WTC11 (cell line): ENCODE measurements around the gene ASB1. TPM values are rescaled to one million over a fixed set of nuclear protein-coding genes. Genes with fewer than 3 reads are reported as not detected.

ENCODE experiments used
- ATAC-seq: fragments of 200-7000 bp; cut with Tn5 transposase; 2 replicates; pipeline ENCODE4 v1.10.0; 2021; ENCODE audit warnings: mild to moderate bottlenecking, moderate library complexity
- CTCF ChIA-PET: fragments of 300-600 bp; sonication (Branson Sonifier 250); formaldehyde crosslinking; loops from one replicate; lab custom pipeline; 2021; ENCODE audit warnings: antibody characterized with exemption; lab: Charles Lee
- POLR2A ChIA-PET: fragments of 350-600 bp; sonication (Branson Sonifier 250); formaldehyde crosslinking; loops from one replicate; lab custom pipeline; 2021; ENCODE audit warnings: antibody characterized with exemption; lab: Charles Lee
- DNase-seq: peaks from one replicate; pipeline ENCODE4 v3.0.0; 2021; ENCODE audit warnings: low spot score
- H3K27ac Mint-ChIP-seq: 2 replicates; pipeline ENCODE4 v1.8.0; 2021; ENCODE audit warnings: mixed read lengths
- H3K27me3 Mint-ChIP-seq: 2 replicates; pipeline ENCODE4 v1.8.0; 2021; ENCODE audit warnings: low read depth, mild to moderate bottlenecking, moderate library complexity, mixed read lengths
- H3K36me3 Mint-ChIP-seq: 2 replicates; pipeline ENCODE4 v1.8.0; 2021; ENCODE audit warnings: mixed read lengths
- H3K4me1 Mint-ChIP-seq: 2 replicates; pipeline ENCODE4 v1.8.0; 2022; ENCODE audit warnings: mixed read lengths
- H3K4me3 Mint-ChIP-seq: 2 replicates; pipeline ENCODE4 v1.8.0; 2021; ENCODE audit warnings: mild to moderate bottlenecking, moderate library complexity, mixed read lengths
- H3K9me3 Mint-ChIP-seq: 2 replicates; pipeline ENCODE4 v1.8.0; 2021; ENCODE audit warnings: mixed read lengths
- CBFB ChIP-seq: sonication (generic); formaldehyde crosslinking; IDR thresholded peaks from 2 replicates; pipeline ENCODE4 v1.8.1; 2022; ENCODE audit warnings: mild to moderate bottlenecking, low read depth, missing genetic modification reagents
- ESRRA ChIP-seq: sonication (generic); formaldehyde crosslinking; IDR thresholded peaks from 2 replicates; pipeline ENCODE4 v1.8.1; 2022; ENCODE audit warnings: mild to moderate bottlenecking, missing genetic modification reagents, borderline replicate concordance
- JAZF1 ChIP-seq: fragments of 250-450 bp; sonication (Bioruptor Pico); IDR thresholded peaks from 2 replicates; pipeline ENCODE4 v1.9.0; 2021; ENCODE audit warnings: moderate library complexity, mild to moderate bottlenecking, inconsistent platforms
- NR2C2 ChIP-seq: sonication (generic); formaldehyde crosslinking; IDR thresholded peaks from 2 replicates; pipeline ENCODE4 v1.8.0; 2022; ENCODE audit warnings: mild to moderate bottlenecking, missing genetic modification reagents
- SOX15 ChIP-seq: fragments of 250-450 bp; sonication (Bioruptor Pico); IDR thresholded peaks from 2 replicates; pipeline ENCODE4 v1.9.0; 2021; ENCODE audit warnings: mild to moderate bottlenecking
- TEAD1 ChIP-seq: sonication (generic); formaldehyde crosslinking; IDR thresholded peaks from 2 replicates; pipeline ENCODE4 v1.8.0; 2022; ENCODE audit warnings: mild to moderate bottlenecking, missing genetic modification reagents
- ZBTB21 ChIP-seq: sonication (generic); formaldehyde crosslinking; IDR thresholded peaks from 2 replicates; pipeline ENCODE4 v1.8.1; 2023; ENCODE audit warnings: mild to moderate bottlenecking, missing genetic modification reagents, borderline replicate concordance
- ZNF138 ChIP-seq: sonication (generic); formaldehyde crosslinking; conservative IDR thresholded peaks from 2 replicates; pipeline ENCODE4 v1.8.1; 2022; ENCODE audit warnings: mild to moderate bottlenecking, moderate library complexity, missing genetic modification reagents
- ZNF416 ChIP-seq: fragments of 250-450 bp; sonication (Bioruptor Pico); IDR thresholded peaks from 2 replicates; pipeline ENCODE4 v1.9.0; 2021; ENCODE audit warnings: mild to moderate bottlenecking, inconsistent platforms
- total RNA-seq: library from RNA; stranded (reverse); gene quantifications from 3 replicates; pipeline ENCODE4 v1.2.3, GENCODE V29; 2021
- TF ChIP-seq, protein P1 (sequence below): sonication (generic); formaldehyde crosslinking; IDR thresholded peaks from 2 replicates; pipeline ENCODE4 v1.8.1; 2023; ENCODE audit warnings: mild to moderate bottlenecking, missing genetic modification reagents, moderate library complexity
- TF ChIP-seq, protein P2 (sequence below): sonication (generic); formaldehyde crosslinking; IDR thresholded peaks from 2 replicates; pipeline ENCODE4 v1.8.0; 2022; ENCODE audit warnings: missing genetic modification reagents
- TF ChIP-seq, protein P3 (sequence below): fragments of 250-450 bp; sonication (Bioruptor Pico); IDR thresholded peaks from 2 replicates; pipeline ENCODE4 v2.1.2; 2022; ENCODE audit warnings: mild to moderate bottlenecking, moderate library complexity
- TF ChIP-seq, protein P4 (sequence below): sonication (generic); formaldehyde crosslinking; IDR thresholded peaks from 2 replicates; pipeline ENCODE4 v1.8.0; 2023; ENCODE audit warnings: mild to moderate bottlenecking, missing genetic modification reagents
- TF ChIP-seq, protein P5 (sequence below): sonication (generic); formaldehyde crosslinking; conservative IDR thresholded peaks from 2 replicates; pipeline ENCODE4 v1.8.1; 2023; ENCODE audit warnings: mild to moderate bottlenecking, low read depth, missing genetic modification reagents, moderate library complexity
- TF ChIP-seq, protein P6 (sequence below): sonication (generic); formaldehyde crosslinking; IDR thresholded peaks from 2 replicates; pipeline ENCODE4 v1.8.1; 2022; ENCODE audit warnings: low read depth, mild to moderate bottlenecking, moderate library complexity, missing genetic modification reagents, borderline replicate concordance
- TF ChIP-seq, protein P7 (sequence below): sonication (generic); formaldehyde crosslinking; IDR thresholded peaks from 2 replicates; pipeline ENCODE4 v1.8.1; 2022; ENCODE audit warnings: mild to moderate bottlenecking, missing genetic modification reagents, moderate library complexity, borderline replicate concordance

Gene ASB1
- total RNA-seq, 1 experiment from 2014 or later = 43.9 TPM

DNA sequence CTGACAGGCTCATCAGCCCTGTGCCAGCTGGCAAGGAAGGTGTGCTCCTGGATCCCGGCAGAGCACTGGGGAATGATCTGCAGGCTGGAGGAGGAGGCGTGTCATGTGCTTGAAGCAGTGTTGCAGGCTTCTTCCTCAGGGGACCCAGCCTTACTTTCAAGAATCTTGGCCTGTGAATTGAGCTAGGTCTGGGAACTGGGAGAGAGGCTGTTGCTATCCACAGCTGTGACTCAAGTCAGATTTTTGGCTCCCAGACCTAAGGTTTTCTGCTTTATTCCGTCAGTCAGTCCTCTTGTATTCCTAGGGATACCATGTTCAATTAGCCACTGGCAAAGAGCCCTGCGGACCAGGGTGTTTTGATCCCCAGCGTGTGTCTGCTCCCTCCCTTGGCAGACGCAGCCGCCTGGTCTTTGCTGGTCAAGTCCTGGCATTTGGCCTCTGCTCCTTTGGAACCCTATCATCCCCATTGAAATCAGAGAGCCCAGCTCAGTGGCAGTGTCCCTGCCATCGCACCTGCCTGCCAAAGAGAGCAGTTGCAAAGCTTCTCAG, 32.4 kb downstream of the ASB1 start:
- Mint-ChIP-seq H3K9me3 (peaks cover 19% of the 10 kb centered on the region), H3K27me3 (peaks cover 6% of the 10 kb centered on the region; the same call in 1 of the 2 replicates), H3K27ac (no peak overlapping the region), H3K4me1 (no peaks in the 10 kb centered on the region), H3K4me3 (no peak overlapping the region), H3K36me3 (peaks cover 5% of the 10 kb centered on the region)
- TF ChIP-seq JAZF1 (CRISPR knock-in tag) = no peak
- TF ChIP-seq, protein P1, sequence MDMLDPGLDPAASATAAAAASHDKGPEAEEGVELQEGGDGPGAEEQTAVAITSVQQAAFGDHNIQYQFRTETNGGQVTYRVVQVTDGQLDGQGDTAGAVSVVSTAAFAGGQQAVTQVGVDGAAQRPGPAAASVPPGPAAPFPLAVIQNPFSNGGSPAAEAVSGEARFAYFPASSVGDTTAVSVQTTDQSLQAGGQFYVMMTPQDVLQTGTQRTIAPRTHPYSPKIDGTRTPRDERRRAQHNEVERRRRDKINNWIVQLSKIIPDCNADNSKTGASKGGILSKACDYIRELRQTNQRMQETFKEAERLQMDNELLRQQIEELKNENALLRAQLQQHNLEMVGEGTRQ (CRISPR knock-in tag) = no peak
- TF ChIP-seq, protein P2, sequence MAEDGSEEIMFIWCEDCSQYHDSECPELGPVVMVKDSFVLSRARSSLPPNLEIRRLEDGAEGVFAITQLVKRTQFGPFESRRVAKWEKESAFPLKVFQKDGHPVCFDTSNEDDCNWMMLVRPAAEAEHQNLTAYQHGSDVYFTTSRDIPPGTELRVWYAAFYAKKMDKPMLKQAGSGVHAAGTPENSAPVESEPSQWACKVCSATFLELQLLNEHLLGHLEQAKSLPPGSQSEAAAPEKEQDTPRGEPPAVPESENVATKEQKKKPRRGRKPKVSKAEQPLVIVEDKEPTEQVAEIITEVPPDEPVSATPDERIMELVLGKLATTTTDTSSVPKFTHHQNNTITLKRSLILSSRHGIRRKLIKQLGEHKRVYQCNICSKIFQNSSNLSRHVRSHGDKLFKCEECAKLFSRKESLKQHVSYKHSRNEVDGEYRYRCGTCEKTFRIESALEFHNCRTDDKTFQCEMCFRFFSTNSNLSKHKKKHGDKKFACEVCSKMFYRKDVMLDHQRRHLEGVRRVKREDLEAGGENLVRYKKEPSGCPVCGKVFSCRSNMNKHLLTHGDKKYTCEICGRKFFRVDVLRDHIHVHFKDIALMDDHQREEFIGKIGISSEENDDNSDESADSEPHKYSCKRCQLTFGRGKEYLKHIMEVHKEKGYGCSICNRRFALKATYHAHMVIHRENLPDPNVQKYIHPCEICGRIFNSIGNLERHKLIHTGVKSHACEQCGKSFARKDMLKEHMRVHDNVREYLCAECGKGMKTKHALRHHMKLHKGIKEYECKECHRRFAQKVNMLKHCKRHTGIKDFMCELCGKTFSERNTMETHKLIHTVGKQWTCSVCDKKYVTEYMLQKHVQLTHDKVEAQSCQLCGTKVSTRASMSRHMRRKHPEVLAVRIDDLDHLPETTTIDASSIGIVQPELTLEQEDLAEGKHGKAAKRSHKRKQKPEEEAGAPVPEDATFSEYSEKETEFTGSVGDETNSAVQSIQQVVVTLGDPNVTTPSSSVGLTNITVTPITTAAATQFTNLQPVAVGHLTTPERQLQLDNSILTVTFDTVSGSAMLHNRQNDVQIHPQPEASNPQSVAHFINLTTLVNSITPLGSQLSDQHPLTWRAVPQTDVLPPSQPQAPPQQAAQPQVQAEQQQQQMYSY (CRISPR knock-in tag) = no peak
- no peak for TF ChIP-seq ZNF416
- TF ChIP-seq, protein P3, sequence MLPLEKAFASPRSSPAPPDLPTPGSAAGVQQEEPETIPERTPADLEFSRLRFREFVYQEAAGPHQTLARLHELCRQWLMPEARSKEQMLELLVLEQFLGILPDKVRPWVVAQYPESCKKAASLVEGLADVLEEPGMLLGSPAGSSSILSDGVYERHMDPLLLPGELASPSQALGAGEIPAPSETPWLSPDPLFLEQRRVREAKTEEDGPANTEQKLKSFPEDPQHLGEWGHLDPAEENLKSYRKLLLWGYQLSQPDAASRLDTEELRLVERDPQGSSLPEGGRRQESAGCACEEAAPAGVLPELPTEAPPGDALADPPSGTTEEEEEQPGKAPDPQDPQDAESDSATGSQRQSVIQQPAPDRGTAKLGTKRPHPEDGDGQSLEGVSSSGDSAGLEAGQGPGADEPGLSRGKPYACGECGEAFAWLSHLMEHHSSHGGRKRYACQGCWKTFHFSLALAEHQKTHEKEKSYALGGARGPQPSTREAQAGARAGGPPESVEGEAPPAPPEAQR (CRISPR knock-in tag) = no peak
- TF ChIP-seq ZBTB21 (CRISPR knock-in tag) = no peak
- no peak for TF ChIP-seq ESRRA
- TF ChIP-seq CBFB = no peak
- no peak for TF ChIP-seq TEAD1 (CRISPR knock-in tag)
- no peak for TF ChIP-seq SOX15 (CRISPR knock-in tag)
- TF ChIP-seq NR2C2 = no peak
- TF ChIP-seq, protein P4, sequence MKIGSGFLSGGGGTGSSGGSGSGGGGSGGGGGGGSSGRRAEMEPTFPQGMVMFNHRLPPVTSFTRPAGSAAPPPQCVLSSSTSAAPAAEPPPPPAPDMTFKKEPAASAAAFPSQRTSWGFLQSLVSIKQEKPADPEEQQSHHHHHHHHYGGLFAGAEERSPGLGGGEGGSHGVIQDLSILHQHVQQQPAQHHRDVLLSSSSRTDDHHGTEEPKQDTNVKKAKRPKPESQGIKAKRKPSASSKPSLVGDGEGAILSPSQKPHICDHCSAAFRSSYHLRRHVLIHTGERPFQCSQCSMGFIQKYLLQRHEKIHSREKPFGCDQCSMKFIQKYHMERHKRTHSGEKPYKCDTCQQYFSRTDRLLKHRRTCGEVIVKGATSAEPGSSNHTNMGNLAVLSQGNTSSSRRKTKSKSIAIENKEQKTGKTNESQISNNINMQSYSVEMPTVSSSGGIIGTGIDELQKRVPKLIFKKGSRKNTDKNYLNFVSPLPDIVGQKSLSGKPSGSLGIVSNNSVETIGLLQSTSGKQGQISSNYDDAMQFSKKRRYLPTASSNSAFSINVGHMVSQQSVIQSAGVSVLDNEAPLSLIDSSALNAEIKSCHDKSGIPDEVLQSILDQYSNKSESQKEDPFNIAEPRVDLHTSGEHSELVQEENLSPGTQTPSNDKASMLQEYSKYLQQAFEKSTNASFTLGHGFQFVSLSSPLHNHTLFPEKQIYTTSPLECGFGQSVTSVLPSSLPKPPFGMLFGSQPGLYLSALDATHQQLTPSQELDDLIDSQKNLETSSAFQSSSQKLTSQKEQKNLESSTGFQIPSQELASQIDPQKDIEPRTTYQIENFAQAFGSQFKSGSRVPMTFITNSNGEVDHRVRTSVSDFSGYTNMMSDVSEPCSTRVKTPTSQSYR (CRISPR knock-in tag) = no peak
- TF ChIP-seq, protein P5, sequence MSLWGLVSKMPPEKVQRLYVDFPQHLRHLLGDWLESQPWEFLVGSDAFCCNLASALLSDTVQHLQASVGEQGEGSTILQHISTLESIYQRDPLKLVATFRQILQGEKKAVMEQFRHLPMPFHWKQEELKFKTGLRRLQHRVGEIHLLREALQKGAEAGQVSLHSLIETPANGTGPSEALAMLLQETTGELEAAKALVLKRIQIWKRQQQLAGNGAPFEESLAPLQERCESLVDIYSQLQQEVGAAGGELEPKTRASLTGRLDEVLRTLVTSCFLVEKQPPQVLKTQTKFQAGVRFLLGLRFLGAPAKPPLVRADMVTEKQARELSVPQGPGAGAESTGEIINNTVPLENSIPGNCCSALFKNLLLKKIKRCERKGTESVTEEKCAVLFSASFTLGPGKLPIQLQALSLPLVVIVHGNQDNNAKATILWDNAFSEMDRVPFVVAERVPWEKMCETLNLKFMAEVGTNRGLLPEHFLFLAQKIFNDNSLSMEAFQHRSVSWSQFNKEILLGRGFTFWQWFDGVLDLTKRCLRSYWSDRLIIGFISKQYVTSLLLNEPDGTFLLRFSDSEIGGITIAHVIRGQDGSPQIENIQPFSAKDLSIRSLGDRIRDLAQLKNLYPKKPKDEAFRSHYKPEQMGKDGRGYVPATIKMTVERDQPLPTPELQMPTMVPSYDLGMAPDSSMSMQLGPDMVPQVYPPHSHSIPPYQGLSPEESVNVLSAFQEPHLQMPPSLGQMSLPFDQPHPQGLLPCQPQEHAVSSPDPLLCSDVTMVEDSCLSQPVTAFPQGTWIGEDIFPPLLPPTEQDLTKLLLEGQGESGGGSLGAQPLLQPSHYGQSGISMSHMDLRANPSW (CRISPR knock-in tag) = no peak
- TF ChIP-seq, protein P6, sequence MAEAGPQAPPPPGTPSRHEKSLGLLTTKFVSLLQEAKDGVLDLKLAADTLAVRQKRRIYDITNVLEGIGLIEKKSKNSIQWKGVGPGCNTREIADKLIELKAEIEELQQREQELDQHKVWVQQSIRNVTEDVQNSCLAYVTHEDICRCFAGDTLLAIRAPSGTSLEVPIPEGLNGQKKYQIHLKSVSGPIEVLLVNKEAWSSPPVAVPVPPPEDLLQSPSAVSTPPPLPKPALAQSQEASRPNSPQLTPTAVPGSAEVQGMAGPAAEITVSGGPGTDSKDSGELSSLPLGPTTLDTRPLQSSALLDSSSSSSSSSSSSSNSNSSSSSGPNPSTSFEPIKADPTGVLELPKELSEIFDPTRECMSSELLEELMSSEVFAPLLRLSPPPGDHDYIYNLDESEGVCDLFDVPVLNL (CRISPR knock-in tag) = no peak
- TF ChIP-seq, protein P7, sequence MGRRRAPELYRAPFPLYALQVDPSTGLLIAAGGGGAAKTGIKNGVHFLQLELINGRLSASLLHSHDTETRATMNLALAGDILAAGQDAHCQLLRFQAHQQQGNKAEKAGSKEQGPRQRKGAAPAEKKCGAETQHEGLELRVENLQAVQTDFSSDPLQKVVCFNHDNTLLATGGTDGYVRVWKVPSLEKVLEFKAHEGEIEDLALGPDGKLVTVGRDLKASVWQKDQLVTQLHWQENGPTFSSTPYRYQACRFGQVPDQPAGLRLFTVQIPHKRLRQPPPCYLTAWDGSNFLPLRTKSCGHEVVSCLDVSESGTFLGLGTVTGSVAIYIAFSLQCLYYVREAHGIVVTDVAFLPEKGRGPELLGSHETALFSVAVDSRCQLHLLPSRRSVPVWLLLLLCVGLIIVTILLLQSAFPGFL (CRISPR knock-in tag) = no peak
- TF ChIP-seq ZNF138 (CRISPR knock-in tag) = no peak
- ATAC-seq (no peak), DNase-seq (no peak)
- CTCF ChIA-PET = interaction anchor here (1.2 to 4.0 kb wide), 2 partner anchors 92 to 102 kb away, joined by 4 to 23 read pairs; no protein-coding TSS in a partner anchor
- POLR2A ChIA-PET = no interaction called here
